Heart left ventricle (tissue), 16 donors: ENCODE results near the gene CASQ1. TPM values are rescaled to one million over a fixed set of nuclear protein-coding genes. Genes with fewer than 3 reads are reported as not detected.

Source experiments
- ATAC-seq, 4 donors: fragments of 200-7000 bp; cut with Tn5 transposase; one replicate each; pipeline ENCODE4 v1.9.1; 2020 to 2022; ENCODE audit warnings: moderate library complexity in 4 of 4, mild to moderate bottlenecking in 3 of 4, moderate number of reproducible peaks in 1 of 4
- DNase-seq, 5 donors: peaks; one replicate each; pipeline ENCODE4 v3.0.0-alpha.2; 2020
- H3K27ac ChIP-seq, 12 donors: fragments of 200-600 bp; sonication (generic) in 4 of 12; one replicate each; pipeline versions ENCODE4 v1.5.0 to v1.8.0; 2016 to 2022; ENCODE audit warnings: mild to moderate bottlenecking in 2 of 12
- H3K27me3 ChIP-seq, 9 donors: fragments of 200-600 bp; sonication (generic) in 2 of 9; one replicate each; pipeline versions ENCODE4 v1.5.1 to v1.8.0; 2016 to 2022; ENCODE audit warnings: mild to moderate bottlenecking in 3 of 9
- H3K36me3 ChIP-seq, 9 donors: fragments of 200-600 bp; sonication (generic) in 2 of 9; one replicate each; pipeline versions ENCODE4 v1.5.0 to v1.8.0; 2018 to 2022; ENCODE audit warnings: mild to moderate bottlenecking in 2 of 9
- H3K4me1 ChIP-seq, 12 donors: fragments of 200-600 bp; sonication (generic) in 4 of 12; one replicate each; pipeline versions ENCODE4 v1.5.0 to v1.8.0; 2016 to 2022; ENCODE audit warnings: mild to moderate bottlenecking in 3 of 12
- H3K4me3 ChIP-seq, 12 donors: fragments of 200-600 bp; sonication (generic) in 4 of 12; one replicate each; pipeline versions ENCODE4 v1.5.0 to v1.8.0; 2017 to 2022; ENCODE audit warnings: mild to moderate bottlenecking in 9 of 12, moderate library complexity in 4 of 12
- H3K9me3 ChIP-seq, 12 donors: fragments of 200-600 bp; sonication (generic) in 4 of 12; one replicate each; pipeline versions ENCODE4 v1.5.0 to v1.8.0; 2016 to 2022; ENCODE audit warnings: mild to moderate bottlenecking in 1 of 12
- CTCF ChIP-seq, 12 donors: fragments of 200-600 bp; sonication (generic) in 4 of 12; IDR thresholded peaks; one replicate each; pipeline versions ENCODE4 v1.5.0 to v1.8.0; 2018 to 2022; ENCODE audit warnings: antibody characterized with exemption in 12 of 12, mild to moderate bottlenecking in 5 of 12
- POLR2A ChIP-seq, 2 donors: fragments of 450-650 bp; IDR thresholded peaks; one replicate each; pipeline ENCODE4 v1.6.1; 2017; ENCODE audit warnings: antibody characterized with exemption in 2 of 2, mild to moderate bottlenecking in 2 of 2, moderate library complexity in 2 of 2
- WGBS, 4 donors: extraction: QIAGEN DNeasy Blood & Tissue Kit in 2 of 4; methylation state at CpG; one replicate each; pipeline versions ENCODE4 v1.1.5 to v1.1.7; 2013 to 2018; 5-methylcytosine and 5-hydroxymethylcytosine counted together
- intact Hi-C, 10 donors: fragments of 100-400 bp; cut with DNase I; formaldehyde crosslinking; loops; one replicate each; pipeline versions ENCODE4 v1.11.1 to v1.14.2; 2022
- long read RNA-seq, 3 donors: library from polyadenylated mRNA; unstranded; transcript quantifications; one replicate each; pipeline ENCODE4 v2.0.0, GENCODE V29; 2020 to 2021
- polyA plus RNA-seq, 2 donors: library from polyadenylated mRNA; stranded (reverse); fragments of 200-250 nt; gene quantifications; one replicate each; pipeline ENCODE4 v1.2.3, GENCODE V29; 2013
- total RNA-seq, 9 donors: library from RNA; depleted of rRNA in 2 of 9; stranded (reverse); fragments of >200 nt in 2 of 9; fragmentation: NEBNext Ultra II Directional in 3 of 9; extraction: Animal tissue kit (Norgen Biotek cat#: 25700) in 3 of 9; gene quantifications; one replicate each; pipeline versions ENCODE4 v1.1.0 to v1.2.4, GENCODE V29; 2016 to 2023
- donor health status: ischemic (EF 13 %, LVEDD 7.1; RV severe dilation, severe dysfunction).
- donor health status: healthy with polysubstance abuse.
- donor health status: DM: no; HTN: yes; CAD: no.
- donor health status: DM: no; HTN: no; CAD: no.
- donor health status: ischemic (EF 25% LVEDD 6.9; RV normal size, moderate dysfunction).
- donor health status: ischemic (EF 25% LVEDD 5.7; RV mildly dilated, moderate dysfunction).
- donor health status: healthy.
- donor health status: DM: yes; HTN: yes; CAD: no.
- donor health status: ischemic (EF 35%, LVEDD 5.7; RV mildly dilated, moderate dysfunction).
- donor health status: nonischemic (EF 11% LVEDD 7.7; RV severe dilation, severe dysfunction).
- donor health status: DM: yes; HTN: yes; CAD: no.
- donor health status: PGD.
- donor health status: ischemic (EF 29% LVEDD 5.4; RV normal size, mild dysfunction).
- donor health status: nonischemic (EF 23%, LVEDD 6.1; RV moderate dilation, normal function).

The CASQ1 gene
- total RNA-seq, result 100 to 1,000 TPM in 1 of 9 donors, 10 to 100 TPM in 8; 23.6 to 129 (median 45.9) TPM
- 10 to 100 TPM; 35.4 to 55.9 TPM for polyA plus RNA-seq
- long read RNA-seq, donor 1, transcript CASQ1-201 (11 exons, 1,897 nt), result major isoform, 50 of 55 reads
- long read RNA-seq, donor 1, partial matches to known transcripts, result 3 of 55 reads
- long read RNA-seq, donor 1, other reads (novel, unspliced or antisense), result 2 of 55 reads
- long read RNA-seq, donor 2, transcript CASQ1-201 (11 exons, 1,897 nt), result major isoform, 721 of 766 reads
- long read RNA-seq, donor 2, partial matches to known transcripts, result 30 of 766 reads
- long read RNA-seq, donor 2, other reads (novel, unspliced or antisense), result 15 of 766 reads
- long read RNA-seq, donor 3, transcript CASQ1-201 (11 exons, 1,897 nt), result major isoform, 89 of 94 reads
- long read RNA-seq, donor 3, partial matches to known transcripts, result 2 of 94 reads
- long read RNA-seq, donor 3, other reads (novel, unspliced or antisense), result 3 of 94 reads

- Histone ChIP-seq H3K36me3 (no peaks in the 10 kb centered on the region), H3K4me3 (peak within 1 kb of the TSS in 5 of 12 donors; percentile 1 to 34 (median 16)), H3K9me3 (no peaks in the 10 kb centered on the region), H3K27ac (peak within 1 kb of the TSS in 11 of 12 donors; percentile 2 to 85 (median 71)), H3K27me3 (no peaks in the 10 kb centered on the region), H3K4me1 (peaks cover 0 to 42% (median 21%) of the 10 kb centered on the region in 12 donors)
- intact Hi-C loops, result loop anchor here in 8 of 10 donors (2.0 to 10.0 kb wide), 12 partner anchors 29 to 187 kb away; partner anchors contain the start of gene ATP1A2 (in 1 of the 8)
- peak; percentile 16 to 60 (median 42) for ATAC-seq
- TF ChIP-seq CTCF (IDR thresholded peaks at IDR 0.05) (no peak), POLR2A (IDR thresholded peaks at IDR 0.05) (no peak)
- 30 to 36% (median 32%) methylated on average over 15 of the region's 15 CpGs for WGBS, 4 donors
- peak in 4 of 5 donors; percentile 62 to 78 (median 74) for DNase-seq
Observed at GRCh38 chr1:160189649-160190625, at the start of gene CASQ1. Gene CASQ1, plus strand, starts transcription at chr1:160190575. Its CDS starts 177 bp downstream, at chr1:160190752.

- intact Hi-C loops, result no loop called here
- ATAC-seq, result peak in 1 of 4 donors; percentile 10
- 32 to 56% (median 45%) methylated on average over 1 of the region's 1 CpG for WGBS, 4 donors
Observed at GRCh38 chr1:160143695-160144094, 46.7 kb upstream of the CASQ1 start.

GRCh38 chr1:160144921-160145320, 45.5 kb upstream of the CASQ1 start:
- Histone ChIP-seq H3K27me3 (no peaks in the 10 kb centered on the region), H3K36me3 (peaks cover 0 to 33% (median 13%) of the 10 kb centered on the region in 9 donors), H3K4me3 (no peak overlapping the region), H3K4me1 (peaks cover 0 to 17% (median 0%) of the 10 kb centered on the region in 12 donors), H3K9me3 (no peaks in the 10 kb centered on the region), H3K27ac (no peak overlapping the region)
- intact Hi-C loops, result no loop called here
- DNase-seq, result no peak
- WGBS, 4 donors, result 51 to 70% (median 61%) methylated on average over 4 of the region's 4 CpGs
- TF ChIP-seq POLR2A (IDR thresholded peaks at IDR 0.05), result no peak
- TF ChIP-seq CTCF (IDR thresholded peaks at IDR 0.05), result no peak
- ATAC-seq, result peak in 2 of 4 donors; percentile 10 to 21

More at GRCh38 chr1:160143695-160144094, 46.7 kb upstream of the CASQ1 start:
- H3K27ac ChIP-seq, result no peak overlapping the region
- H3K27me3 ChIP-seq, result no peaks in the 10 kb centered on the region
- H3K36me3 ChIP-seq, result peaks cover 0 to 45% (median 19%) of the 10 kb centered on the region in 9 donors
- H3K9me3 ChIP-seq, result no peaks in the 10 kb centered on the region
- TF ChIP-seq POLR2A (IDR thresholded peaks at IDR 0.05) (no peak), CTCF (IDR thresholded peaks at IDR 0.05) (no peak)
- no peak for DNase-seq
- no peak overlapping the region for H3K4me3 ChIP-seq
- peaks cover 0 to 9% (median 0%) of the 10 kb centered on the region in 12 donors for H3K4me1 ChIP-seq
